Stimulated activated CD8-positive, alpha-beta memory T cell treated with anti-CD3 and anti-CD28 coated beads, Interleukin-12 subunit alpha, Interleukin-12 subunit beta, amount 100 ng/mL, for 1 hour (primary cell): ENCODE measurements around the gene CELSR1.
"Not testable (repeated sequence)": the region's sequence is repeated elsewhere in the genome, so short reads cannot be mapped to it uniquely, and the experiment has no call there.

Experiments
- DNase-seq: peaks from one replicate; pipeline ENCODE4 v3.0.0-alpha.2; 2020; ENCODE audit warnings: low read depth

Gene CELSR1

DNA sequence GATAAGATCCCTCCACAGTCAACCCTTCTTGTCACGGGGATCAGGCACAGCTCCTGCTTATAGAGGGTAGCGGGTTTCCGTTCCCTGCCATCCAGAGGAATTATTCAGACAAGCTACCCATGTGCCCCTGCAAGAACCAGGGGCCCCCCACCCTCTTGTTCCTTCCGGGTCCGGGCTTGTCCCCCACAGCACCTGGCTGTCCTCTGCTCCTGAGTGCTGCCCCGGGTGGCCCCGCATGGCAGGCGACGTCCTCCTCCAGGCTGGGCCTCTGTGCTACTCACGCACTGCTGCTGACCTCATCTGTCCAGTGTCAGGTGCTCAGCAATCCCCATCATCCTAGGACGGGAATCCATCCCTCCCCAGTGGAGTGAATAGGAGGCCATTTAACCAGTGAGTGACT is 24.7 kb downstream of the CELSR1 start:
- no peak for DNase-seq

DNA sequence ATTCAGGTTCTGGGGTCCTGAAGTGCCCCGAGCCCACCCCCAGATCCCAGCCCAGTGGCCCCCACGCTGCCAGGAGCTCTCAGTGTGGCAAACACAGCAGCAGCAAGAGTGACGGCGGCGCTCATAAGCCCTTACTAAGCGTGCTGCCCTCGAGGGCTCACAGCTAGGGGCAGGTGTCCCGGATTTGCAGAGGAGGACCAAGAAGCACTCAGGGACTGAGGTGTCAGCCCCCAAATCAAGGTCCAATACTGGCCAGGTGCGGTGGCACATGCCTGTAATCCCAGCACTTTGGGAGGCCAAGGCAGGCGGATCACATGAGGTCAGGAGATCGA is 25.4 kb downstream of the CELSR1 start:
- no peak for DNase-seq

- DNase-seq = no peak
Observed at GRCh38 chr22:46511151-46512038, 26.0 kb downstream of the CELSR1 start.

DNA sequence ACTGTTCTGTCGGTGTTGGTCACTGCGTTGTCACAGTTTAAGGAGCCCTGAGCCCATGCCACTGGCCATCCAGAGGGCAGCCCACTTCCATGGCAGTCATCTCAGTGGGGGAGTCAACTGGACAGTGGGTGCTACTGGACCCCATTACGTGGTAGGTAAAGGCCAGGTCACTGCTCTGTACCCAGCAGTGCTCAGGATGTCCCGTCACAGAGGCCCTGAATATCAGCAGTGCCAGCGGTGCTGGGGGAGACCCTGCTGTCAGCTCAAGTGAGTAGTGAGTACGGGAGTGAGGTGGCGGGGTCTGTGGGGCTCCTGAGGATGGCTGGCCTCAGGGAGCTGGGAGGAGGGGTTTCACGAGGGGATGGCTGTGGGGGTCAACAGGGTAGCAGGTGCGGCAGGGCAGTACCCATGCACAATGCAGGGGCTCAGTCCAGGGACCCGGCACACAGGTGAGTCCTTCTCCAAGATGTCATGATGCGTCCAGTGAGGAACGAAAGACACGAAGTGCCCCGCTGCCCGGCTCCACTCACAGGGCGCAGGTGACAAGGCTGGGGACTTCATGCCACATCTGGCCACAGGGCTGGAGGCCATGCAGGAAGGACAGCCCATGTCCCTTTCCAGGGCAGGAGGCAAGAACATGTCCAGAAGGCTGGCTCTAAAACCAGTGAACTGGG is 27.9 kb downstream of the CELSR1 start:
- no peak for DNase-seq

GRCh38 chr22:46508491-46508999 is 28.9 kb downstream of the CELSR1 start:
- DNase-seq = no peak

GRCh38 chr22:46507451-46508425 is 29.7 kb downstream of the CELSR1 start:
- DNase-seq = no peak

DNA sequence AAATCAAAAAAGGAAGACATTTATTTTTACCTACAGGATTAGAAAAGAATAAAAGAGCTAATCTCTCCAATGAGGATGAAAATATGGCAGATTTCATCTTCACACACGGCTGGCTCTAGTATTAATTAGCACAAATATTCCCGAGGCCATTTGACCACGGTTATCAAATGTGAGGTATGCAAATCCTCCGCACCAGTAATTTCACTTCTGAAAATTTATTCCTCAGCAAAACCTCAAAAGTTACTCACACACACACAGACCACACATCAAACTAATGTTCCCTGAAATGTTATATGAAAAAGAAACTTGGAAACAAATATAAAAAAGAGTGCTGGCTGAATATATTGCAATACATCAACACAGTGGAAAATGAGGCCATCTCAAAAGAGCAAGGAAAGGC is 32.8 kb downstream of the CELSR1 start:
- DNase-seq = no peak

- no peak for DNase-seq
Observed at GRCh38 chr22:46502440-46503175, 34.8 kb downstream of the CELSR1 start.

DNA sequence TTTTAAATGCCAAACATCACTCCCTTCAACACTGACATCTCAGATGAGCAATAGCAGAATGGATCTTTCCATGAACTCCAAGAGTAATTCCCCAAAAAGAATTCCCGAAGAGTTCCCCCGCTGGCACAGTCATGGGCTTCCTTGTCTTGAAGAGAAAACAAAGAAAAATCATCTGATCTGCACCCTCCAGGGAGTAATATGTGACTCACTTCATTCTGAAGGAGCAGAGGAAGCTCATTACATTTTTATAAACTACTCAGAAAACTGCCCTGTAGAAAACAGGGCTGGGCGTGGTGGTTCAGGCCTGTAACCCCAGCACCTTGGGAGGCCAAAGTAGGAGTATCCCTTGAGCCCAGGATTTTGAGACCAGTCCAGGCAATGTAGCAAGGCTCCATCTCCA is 35.7 kb downstream of the CELSR1 start:
- no peak for DNase-seq

DNA sequence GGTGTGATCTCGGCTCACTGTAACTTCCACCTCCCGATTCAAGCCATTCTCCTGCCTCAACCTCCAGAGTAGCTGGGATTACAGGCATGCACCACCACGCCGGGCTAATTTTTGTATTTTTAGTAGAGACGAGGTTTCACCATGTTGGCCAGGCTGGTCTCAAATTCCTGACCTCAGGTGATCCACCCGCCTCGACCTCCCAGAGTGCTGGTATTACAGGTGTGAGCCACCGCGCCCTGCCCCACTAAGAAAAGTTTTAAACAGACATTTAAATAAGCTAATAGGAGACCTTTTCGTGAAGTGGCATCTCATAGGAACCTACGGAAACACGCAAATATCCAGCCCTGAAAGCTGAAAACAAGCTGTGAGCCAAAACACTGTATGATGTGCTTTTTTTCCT is 36.2 kb downstream of the CELSR1 start:
- not testable (repeated sequence) for DNase-seq

- no peak for DNase-seq
Observed at GRCh38 chr22:46500201-46500600, 37.2 kb downstream of the CELSR1 start.

GRCh38 chr22:46499805-46500189 is 37.6 kb downstream of the CELSR1 start:
- no peak for DNase-seq

DNA sequence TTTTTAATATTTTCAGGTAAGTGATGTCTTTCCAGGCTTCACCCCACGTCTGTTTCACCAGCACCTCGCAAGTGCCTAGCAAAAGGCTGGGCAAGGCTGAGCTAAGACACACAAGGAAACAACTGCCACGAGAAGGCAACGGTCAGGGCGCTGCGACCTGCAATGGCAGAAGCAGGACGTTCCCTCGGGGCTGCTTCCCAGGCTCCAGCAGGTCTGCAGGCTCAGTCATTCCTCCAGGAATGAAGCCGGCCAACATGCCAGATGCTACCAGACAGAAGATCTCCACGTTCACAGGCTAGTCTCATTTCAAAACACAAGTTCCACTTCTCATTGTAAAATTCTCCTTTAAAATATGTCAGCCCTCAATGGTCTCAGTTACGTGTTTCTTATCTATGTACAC is 45.5 kb downstream of the CELSR1 start:
- DNase-seq = no peak

DNA sequence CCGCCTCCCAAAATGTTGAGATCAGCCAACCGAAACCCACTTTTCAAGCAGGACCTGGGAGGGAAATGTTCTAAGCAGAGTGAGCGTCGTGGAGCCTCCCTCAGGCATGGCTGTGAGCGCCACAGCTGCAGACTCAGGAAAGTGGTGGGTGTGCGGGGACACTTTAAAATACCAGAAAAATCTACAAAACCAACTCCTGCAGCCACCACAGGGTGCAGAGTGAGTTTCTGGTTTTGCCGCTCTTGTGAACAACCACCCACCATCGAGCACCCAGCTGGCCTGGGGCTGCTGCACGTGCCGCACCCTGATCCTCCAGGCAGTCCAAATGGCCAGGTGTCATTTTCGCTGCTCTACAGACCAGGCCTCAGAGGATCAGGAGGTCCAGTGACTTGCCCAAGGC is 46.9 kb downstream of the CELSR1 start:
- no peak for DNase-seq

DNA sequence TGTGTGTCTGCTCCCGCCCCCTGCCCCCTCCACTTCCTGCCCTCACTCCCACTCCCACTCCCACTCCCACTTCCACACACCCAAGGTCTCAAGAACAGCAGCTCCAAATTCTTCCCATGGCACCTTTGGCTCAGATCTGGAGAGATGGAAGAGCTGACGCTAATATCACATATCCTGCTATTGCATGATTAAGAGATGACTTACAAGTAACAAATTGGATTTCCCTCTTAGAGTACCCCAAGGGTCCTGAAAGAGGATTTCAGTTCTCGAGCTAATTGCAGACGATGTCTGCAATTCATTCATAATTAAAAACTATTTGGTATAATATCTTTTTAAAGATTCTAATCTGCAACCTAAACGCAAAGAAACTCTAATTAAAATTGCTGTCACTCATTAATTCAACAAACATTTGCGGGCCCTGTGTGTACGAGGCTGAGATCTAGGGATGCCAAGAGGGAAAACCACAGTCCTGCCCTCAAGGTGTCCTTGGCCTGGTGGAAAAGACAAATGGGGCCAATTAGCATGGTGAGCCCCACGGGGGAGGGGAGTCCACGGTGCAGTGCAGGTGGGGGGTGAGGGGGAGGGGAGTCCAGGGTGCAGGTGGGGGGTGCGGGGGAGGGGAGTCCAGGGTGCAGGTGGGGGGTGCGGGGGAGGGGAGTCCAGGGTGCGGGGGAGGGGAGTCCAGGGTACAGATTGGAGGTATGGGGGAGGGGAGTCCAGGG is 50.3 kb downstream of the CELSR1 start:
- no peak for DNase-seq

GRCh38 chr22:46484861-46485595 is 52.4 kb downstream of the CELSR1 start:
- no peak for DNase-seq

- DNase-seq = no peak
Observed at GRCh38 chr22:46484156-46484860, 53.1 kb downstream of the CELSR1 start.

DNA sequence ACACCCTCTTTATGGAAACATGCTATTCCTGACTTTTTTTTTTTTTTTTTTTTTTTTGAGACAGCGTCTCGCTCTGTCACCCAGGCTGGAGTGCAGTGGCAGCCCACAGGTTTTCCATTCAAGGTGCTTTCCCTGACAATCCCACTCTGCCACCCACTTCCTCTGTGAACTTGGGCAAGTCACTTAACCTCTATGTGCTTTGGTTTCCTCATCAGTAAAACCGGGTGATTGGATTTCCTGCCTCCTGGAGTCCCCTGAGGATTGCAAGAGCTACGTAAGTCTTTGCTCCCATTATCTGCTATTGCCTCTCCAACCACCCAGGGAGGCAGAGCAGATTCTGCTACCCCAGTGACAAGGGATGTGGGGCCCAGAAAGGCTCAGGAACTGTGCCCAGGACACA is 54.1 kb downstream of the CELSR1 start:
- no peak for DNase-seq

DNA sequence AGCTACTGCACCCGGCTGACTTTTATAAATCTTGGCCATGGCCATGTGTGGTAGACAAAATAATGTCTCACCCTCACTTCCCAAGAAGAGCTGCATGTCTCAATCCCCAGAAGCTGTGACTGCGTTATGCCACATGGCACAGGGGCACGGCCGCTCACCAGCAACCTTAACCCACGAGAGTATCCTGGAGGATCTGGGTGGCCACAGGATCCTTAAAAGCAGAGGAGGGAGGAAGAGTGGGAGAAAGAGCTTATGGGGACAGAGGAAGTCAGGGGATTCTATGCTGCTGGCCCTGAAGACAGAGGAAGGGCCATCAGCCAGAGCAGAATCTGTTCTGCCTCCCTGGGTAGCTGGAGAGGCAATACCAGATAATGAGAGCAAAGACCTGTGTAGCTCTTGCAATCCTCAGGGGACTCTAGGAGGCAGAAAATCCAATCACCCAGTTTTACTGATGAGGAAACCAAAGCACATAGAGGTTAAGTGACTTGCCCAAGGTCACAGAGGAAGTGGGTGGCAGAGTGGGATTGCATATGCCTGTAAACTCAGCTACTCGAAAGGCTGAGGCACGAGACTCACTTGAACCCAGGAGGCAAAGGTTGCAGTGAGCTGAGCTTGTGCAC is 55.3 kb downstream of the CELSR1 start:
- DNase-seq = no peak
